HG02840 (cell line): ENCODE results near the gene SEMA4B.
"Not testable (repeated sequence)": the region's sequence is repeated elsewhere in the genome, so short reads cannot be mapped to it uniquely, and the experiment has no call there.

Experiments used
- ATAC-seq: cut with Tn5 transposase; IDR thresholded peaks from one replicate; pipeline ENCODE4 v1.9.1; 2021; ENCODE audit warnings: mild to moderate bottlenecking, moderate library complexity, moderate number of reproducible peaks; ENCODE audit not compliant: unreplicated experiment, low FRiP score

Gene SEMA4B

GRCh38 chr15:90178468-90179435 is 22.4 kb upstream of the SEMA4B start:
- ATAC-seq = no peak

DNA sequence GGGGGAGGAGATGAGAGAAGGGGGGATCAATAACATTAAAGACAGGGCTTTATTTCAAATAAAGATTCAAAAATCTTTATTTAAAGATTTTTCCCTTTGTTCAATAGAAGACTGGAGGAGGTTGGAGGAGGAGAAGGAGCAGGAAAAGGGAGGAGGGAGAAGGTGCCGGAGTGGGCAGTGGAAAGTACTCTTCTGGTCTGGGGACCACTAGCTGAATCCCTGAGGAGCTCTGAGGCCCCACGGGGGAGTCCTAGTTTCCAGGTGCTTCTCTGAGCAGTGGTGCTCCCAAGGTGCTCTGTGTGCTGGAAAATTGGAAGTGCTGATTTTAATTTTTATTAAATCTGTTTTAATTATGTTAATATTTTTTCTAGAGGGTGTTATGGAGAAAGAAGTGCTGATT is 19.4 kb upstream of the SEMA4B start:
- ATAC-seq = no peak

DNA sequence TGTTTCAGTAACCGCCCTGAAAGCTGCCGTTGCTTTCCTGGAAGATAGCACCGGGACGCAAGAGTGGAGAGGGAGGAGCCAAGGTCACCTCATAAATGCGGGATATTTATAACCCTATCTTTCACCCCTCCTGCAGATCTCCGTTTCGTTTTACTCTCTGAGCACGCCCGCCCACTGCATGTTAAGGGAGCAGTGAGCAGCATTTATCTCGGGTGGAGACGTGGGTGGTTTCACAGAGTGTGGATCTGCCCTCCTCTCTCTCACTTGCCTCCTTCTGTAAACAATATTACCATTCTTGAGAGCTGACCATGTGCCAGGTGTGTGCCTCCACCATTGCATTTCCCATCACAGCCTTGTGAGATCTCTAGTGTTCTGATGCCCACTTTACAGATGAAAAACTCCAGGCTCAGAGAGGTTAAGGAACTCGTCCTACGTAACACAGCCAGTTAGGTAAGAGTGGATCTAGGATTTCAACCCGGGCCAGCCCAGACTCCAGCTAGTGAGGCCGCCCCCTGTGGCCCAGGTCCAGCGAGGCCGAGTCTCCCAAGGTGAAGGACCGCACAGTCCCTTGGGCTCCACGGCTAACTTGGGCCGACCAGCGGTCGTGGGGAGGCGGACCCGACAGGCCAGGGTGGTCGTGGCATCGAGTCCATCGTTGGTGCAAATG is 16.9 kb upstream of the SEMA4B start:
- ATAC-seq = peak; percentile 33

- ATAC-seq = peak; percentile 59
Observed at GRCh38 chr15:90184786-90185704, 16.1 kb upstream of the SEMA4B start.

- no peak for ATAC-seq
Observed at GRCh38 chr15:90187257-90187868, 13.8 kb upstream of the SEMA4B start.

- not testable (repeated sequence) for ATAC-seq
Observed at GRCh38 chr15:90188065-90188464, 13.1 kb upstream of the SEMA4B start.

DNA sequence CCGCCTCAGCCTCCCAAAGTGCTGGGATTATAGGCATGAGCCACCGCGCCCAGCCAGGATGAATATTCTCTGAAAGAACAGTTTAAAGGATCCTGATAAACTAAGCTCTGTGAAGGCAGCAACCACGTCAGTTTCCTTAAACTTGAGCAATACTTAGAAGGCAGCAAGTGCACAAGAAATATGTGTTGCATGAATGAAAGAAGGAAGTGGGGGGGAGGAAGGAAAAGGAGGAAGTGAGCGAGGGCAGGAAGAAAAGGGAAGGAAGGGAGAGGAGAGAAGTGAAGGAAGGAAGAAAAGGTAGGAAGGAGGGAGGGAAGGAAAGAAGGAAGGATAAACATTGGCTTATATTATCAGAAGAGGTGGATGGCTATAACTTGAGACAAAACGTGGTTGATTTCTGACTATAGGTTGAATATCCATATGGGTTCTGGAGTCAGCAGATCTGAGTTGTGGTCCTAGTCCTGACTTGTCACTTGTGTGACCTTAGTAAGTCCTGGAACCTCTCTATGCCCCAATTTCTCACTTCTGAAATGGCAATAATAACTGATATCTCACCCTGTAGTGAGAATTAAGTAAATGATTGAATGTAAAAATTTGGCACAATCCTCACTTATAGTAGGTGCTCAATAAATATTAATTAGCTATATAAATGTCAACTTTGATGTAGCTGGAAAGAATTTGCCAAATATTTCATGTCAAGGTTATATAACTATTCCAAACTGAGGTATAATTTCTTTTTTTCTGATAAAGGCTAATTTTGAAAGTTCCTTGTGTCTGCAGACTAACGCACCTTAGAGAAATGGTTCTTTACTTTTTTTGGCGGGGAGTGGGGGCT is 12.0 kb upstream of the SEMA4B start:
- no peak for ATAC-seq

- no peak for ATAC-seq
Observed at GRCh38 chr15:90189781-90190467, 11.2 kb upstream of the SEMA4B start.

- no peak for ATAC-seq
Observed at GRCh38 chr15:90190606-90191343, 10.4 kb upstream of the SEMA4B start.

DNA sequence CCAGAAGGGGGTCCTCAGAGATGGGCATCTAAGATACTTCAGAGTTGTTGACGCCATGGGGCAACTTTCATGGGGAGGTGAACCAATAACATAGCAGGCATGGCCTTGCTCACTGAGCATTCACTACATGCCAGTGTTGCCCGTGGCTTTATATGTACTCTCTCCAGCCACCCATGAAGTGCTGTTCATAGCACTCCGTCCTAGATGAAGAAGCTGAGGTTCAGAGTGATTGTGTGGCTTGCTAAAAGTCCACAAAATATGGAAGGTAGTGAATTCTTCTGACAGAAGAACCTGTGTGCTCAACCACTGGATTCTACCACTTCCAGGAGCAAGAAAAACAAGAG is 9.8 kb upstream of the SEMA4B start:
- no peak for ATAC-seq

GRCh38 chr15:90191794-90192509 is 9.2 kb upstream of the SEMA4B start:
- no peak for ATAC-seq

- ATAC-seq = no peak
Observed at GRCh38 chr15:90192961-90193786, 8.0 kb upstream of the SEMA4B start.

DNA sequence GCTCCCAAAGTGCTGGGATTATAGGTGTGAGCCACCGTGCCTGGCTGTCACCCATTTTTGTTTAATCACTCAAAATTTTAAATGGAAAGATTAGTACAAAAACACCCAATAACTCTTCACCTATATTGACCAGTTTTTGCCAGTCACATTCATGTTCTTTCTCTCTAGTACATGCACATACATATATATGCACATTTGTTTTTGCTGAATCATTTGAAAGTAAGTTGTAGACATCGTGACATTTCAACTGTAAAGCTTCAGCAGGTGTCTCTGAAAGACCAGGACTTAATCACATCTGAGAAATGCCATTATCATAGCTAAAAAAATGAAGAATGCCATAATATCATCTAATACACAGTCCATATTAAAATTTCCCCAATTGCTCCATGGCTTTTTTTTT is 6.5 kb upstream of the SEMA4B start:
- no peak for ATAC-seq

GRCh38 chr15:90200534-90201129 is 498 bp upstream of the SEMA4B start:
- ATAC-seq = peak; percentile 12

DNA sequence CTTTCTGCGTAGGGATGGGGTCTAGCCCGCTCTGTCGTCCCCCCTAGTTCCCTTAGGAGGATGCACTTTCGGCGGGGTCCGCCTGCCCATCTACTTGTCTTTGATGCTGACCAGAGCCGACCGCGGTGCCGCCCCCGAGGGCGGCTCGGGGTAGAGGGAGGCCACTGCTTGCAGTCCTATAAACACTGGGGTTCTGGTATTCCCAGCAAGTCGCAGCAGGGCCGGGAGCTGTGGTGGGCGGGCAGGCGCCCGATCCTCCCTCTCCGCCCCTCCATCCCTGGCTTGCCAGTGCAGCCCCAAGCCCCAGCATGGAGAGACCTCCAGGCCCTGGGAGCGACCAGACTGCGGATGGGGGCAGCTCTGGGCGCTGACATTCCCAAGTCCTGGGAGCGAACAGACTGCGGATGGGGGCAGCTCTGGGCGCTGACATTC is 830 bp downstream of the SEMA4B start:
- no peak for ATAC-seq

DNA sequence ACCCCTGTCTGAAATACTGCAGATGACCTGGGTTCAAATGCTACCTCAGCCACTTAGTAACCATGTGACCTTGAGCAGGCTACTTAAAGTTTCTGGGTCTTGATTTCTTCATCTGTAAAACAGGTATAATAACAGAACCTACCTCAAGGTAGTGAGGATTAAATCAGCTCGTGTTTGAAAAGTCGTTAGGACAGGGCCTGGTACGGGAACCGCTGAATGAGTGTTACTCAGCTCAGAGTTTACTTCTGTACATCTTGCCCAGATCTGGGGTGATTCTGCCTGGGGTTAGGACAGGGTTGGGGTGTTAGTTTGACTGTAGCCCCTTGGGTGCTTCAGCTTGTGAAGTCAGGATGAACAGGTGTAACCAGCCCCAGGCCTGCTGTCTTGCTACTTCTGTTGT is 1.8 kb downstream of the SEMA4B start:
- no peak for ATAC-seq
